ENCODE results near the gene PRDX5. TPM values are rescaled to one million over a fixed set of nuclear protein-coding genes. Genes with fewer than 3 reads are reported as not detected.
A peak's percentile ranks its signal among the peaks of the same experiment; 100 is the strongest.
"Not testable (repeated sequence)": the region's sequence is repeated elsewhere in the genome, so short reads cannot be mapped to it uniquely, and the experiment has no call there.

PRDX5 gene
- total RNA-seq, 1 donor from 2014 or later: 223 TPM

DNA sequence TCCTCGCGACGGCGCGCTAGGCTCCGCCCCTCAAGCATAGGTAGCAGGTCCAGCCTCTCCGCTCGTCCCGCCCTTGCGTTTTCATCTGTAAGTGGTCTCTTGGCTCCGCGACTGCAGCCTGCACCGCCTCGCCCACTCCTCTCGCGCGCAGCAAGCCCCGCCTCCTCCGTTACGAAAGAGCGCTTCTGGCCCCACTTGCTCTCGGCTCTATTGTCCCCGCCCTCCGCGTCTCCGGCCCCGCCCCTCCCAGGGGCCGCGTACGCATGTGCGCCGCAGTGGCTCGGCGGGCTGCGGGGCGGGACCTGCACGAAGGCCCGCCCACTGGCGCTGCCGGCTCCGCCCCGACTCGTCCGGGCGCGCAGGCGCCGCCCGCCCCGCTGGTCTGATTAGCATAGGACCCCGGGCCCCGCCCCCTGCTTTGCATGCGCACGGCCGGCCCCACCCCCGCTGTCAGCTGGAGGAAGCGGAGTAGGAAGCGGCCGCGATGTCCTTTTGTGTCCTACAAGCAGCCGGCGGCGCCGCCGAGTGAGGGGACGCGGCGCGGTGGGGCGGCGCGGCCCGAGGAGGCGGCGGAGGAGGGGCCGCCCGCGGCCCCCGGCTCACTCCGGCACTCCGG is 12.7 kb upstream of the PRDX5 start, which contains the start of gene ESRRA:
TSS of gene ESRRA (plus strand) at position 450 of the 616 bp plus-strand sequence. CDS start 1,656 bp downstream, outside the sequence.
- peak; percentile 95 for DNase-seq (ENCODE audit: low read depth)

DNA sequence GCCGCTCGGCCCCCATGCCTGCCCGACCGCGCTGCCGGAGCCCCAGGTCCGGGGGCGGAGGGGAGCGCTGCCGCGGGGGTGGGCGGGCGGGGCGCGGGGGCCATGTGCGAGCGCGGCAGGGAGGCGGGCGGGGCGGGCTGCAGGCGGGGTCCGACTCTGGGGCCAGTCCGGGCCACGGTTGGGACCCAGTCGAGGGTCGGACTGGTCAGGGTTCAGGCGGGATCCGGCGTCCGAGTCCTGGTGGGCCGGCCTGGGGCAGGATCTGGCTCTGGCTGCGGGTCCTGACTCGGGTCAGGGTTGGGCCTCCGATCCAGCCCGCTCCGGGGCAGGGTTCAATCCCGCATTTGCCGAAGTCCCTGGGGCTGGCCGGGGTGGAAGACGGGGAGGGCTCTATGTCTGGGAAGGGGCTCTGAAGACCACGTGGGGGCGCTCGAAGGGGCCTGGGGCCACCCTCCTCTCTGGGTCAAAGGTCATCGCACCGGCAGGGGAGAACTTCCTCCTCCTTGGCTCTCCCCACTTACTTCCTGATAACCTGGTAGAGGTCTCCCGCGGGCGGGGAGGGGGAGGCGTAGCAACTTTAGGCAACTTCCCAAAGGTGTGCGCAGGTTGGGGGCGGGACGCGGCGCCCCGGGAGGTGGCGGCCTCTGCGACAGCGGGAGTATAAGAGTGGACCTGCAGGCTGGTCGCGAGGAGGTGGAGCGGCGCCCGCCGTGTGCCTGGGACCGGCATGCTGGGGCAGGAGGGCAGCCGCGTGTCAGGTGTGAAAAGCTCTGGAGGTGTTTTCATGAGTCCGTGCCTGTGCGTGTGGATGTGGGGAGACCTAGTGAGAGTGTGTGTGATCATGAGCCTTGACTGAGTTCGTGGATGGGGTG is 12.0 kb upstream of the PRDX5 start:
- DNase-seq (ENCODE audit: low read depth): peak; percentile 64

- no peak for DNase-seq (ENCODE audit: low read depth)
These were observed 11.4 kb upstream of the PRDX5 start for GRCh38 chr11:64306563-64306875.

DNA sequence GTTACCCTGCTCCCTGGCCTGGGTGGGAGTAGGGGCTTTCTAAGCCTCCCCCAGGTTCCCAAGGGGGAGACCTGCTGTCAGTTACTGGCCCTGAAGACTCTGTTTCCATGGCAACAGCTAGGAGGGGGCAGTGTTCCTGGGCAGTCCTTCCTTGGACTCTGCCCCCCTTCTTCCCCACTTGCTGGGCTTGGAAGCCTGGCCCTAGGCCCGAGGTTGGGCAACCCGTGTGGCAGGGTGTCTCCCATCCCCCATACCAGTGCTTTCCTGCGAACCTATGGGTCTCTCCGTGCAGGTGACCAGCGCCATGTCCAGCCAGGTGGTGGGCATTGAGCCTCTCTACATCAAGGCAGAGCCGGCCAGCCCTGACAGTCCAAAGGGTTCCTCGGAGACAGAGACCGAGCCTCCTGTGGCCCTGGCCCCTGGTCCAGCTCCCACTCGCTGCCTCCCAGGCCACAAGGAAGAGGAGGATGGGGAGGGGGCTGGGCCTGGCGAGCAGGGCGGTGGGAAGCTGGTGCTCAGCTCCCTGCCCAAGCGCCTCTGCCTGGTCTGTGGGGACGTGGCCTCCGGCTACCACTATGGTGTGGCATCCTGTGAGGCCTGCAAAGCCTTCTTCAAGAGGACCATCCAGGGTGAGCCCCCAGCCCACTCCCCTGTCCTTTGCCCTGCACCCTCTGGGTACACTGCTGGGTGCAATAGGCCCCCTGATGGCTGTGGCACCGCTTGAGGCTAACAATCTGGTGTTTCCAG is 10.9 kb upstream of the PRDX5 start:
- DNase-seq (ENCODE audit: low read depth): no peak

- not testable (repeated sequence) for DNase-seq (ENCODE audit: low read depth)
These were observed 10.1 kb upstream of the PRDX5 start for GRCh38 chr11:64307795-64308194.

- DNase-seq (ENCODE audit: low read depth): no peak
These were observed 5.0 kb upstream of the PRDX5 start for GRCh38 chr11:64312947-64313346.

DNA sequence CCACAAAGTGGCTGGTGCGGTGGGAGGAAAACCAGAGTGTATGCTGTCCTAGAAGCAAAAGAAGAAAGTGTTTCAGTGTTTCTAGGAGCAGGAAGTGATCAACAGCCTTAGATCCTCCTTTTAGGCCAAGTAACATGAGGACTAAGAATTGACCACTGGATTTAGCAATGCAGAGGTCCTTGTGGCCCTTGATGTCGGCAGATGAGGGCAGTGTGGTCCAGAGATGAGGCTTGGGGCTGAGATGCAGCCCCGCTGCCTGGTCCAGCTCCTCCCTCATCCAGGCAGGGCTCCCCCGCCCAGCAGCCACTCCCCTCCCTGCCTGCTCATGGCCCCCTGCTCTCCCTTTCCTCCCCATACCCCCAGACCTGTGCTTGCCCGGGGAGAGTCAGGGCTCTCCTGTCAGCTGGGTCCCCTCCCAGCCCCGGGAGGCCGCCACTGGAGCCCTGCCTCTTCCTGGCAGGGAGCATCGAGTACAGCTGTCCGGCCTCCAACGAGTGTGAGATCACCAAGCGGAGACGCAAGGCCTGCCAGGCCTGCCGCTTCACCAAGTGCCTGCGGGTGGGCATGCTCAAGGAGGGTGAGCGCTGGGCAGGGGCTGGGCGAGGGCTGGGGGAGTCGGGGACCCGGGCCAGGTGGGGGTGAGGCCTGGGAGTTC is 4.3 kb upstream of the PRDX5 start:
- peak; percentile 77 for DNase-seq (ENCODE audit: low read depth)

- DNase-seq (ENCODE audit: low read depth): peak; percentile 35
These were observed 3.6 kb upstream of the PRDX5 start for GRCh38 chr11:64314146-64314804.

DNA sequence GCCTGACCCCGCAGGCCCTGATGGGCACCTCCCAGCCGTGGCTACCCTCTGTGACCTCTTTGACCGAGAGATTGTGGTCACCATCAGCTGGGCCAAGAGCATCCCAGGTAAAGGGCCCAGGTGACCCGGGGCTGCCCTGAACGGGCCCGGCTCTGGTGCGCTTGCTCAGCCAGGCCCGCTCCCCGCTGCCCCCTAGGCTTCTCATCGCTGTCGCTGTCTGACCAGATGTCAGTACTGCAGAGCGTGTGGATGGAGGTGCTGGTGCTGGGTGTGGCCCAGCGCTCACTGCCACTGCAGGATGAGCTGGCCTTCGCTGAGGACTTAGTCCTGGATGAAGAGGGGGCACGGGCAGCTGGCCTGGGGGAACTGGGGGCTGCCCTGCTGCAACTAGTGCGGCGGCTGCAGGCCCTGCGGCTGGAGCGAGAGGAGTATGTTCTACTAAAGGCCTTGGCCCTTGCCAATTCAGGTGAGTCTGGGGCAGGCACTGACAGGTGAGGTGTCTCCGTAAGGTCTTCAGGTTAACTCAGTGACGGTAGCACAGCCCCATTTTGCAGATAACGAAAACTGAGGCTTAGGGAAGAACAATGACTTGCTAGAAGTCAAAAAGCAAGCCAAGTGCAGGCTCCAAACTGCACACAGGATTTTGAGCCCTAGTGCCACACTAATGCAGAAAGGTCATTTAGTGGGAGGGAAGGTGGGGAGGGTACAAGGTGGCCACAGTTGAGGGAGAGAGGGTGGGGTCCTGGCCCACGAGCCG is 2.9 kb upstream of the PRDX5 start:
- DNase-seq (ENCODE audit: low read depth): no peak

GRCh38 chr11:64315667-64316526 is 2.0 kb upstream of the PRDX5 start:
- not testable (repeated sequence) for DNase-seq (ENCODE audit: low read depth)

DNA sequence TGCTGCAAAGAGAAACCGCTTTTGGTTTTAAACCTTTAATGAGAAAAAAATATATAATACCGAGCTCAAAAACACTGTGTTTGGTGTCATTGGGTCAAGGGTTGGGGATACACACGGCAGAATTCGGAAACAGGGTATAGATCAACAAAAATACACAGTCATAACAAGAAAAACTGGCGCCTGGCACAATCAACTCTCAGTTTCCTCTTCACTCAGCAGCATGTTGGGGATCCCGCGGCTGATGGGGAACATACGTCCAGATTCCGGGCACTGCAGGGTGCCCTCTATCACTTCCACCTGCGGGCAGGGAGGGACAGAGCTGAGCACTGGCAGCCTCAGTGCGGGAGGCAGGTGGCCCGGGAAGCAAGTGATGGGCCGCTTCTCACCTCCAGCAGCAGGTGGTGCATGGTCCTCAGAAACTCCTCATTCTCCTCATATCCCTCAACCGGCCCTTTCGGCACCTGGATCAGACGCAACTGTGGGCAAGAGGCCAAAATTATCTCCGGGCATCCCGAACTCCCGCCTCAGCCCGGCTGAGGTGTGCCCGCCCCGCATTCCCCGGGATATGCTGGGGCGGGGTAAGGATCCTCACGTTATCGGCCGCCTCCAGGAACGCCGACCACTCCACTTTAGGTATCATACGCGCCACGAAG is 1.1 kb upstream of the PRDX5 start:
- DNase-seq (ENCODE audit: low read depth): no peak

DNA sequence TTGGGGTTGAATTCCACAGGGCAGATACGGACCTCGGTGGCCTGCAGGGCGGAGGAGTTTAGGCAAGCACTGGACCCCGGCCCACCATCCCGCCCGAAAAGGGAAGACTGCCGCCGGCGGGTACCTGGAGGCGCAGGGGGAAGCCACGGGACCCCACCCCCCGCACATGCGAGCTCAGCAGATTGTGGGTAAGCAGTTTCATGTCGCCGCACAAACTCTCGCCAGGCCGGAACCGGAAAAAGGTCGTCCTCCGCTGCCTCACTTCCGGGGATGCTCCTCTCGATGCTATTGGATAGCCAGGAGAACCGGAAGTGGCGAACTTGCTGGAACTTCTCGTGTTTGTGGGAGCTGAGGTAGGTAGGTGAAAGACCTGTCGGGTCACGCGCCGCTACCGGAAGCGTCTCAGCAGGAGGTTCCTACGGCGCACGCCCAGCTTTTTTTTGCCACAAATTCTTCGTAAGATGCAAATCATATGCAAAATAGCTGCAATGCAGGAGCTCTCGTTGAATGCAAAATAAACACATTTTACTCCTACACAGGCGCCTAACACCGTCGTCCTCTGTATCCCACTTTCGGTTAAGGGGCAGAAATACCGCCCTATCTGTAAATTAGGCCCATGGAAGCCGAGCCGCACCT is 478 bp upstream of the PRDX5 start, which contains the start of gene TRMT112:
TSS of gene TRMT112 (minus strand) at position 235 of the 636 bp plus-strand sequence. CDS start at position 202, 33 bp downstream.
- DNase-seq (ENCODE audit: low read depth): peak; percentile 99

DNA sequence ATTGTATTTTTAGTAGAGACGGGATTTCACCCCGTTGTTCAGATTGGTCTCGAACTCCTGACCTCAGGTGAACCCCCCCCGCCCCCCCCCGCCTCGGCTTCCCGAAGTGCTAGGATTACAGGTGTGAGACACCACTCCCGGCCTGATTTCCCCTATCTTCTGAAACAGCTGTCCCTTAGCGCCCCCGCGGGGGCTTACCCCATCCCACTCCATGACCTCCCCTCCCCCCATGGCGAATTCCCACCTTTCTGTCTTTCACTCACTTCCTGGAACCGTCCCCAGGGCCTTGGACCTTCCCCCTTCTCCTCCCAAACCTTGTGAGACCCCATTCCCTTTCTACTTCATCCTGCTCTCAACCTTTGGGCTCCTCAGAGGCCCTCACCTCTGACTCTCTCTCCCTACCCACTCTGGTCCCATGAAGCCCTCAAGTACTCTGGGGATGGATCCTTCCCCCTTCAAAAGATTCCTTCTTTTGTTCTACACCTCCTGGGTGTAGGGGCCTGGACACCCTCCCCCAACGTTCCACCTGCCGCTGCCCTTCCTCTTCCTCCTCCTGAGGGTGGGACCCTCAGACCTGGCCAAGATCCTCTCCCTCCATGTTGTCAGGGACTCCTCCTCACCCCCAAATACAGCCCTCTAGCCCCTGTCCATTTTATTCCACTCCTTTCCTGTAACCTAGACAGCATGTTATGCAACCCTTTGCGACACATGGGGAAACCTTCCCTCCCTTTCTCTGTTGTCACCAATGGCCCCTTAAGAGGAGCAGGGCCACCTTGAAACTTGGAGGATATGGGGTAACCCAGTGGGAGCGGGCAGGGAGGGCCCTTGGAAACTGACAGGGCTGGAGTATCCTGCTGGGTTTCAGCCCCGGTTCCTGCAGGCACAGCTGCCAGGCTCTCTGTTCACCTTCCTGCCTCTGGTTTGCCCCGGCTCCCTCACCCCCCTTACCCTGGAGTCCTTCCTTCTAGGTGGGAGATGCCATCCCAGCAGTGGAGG is 1.1 kb downstream of the PRDX5 start:
- no peak for DNase-seq (ENCODE audit: low read depth)

- no peak for DNase-seq (ENCODE audit: low read depth)
These were observed 2.6 kb downstream of the PRDX5 start for GRCh38 chr11:64320556-64320955.

- no peak for DNase-seq (ENCODE audit: low read depth)
These were observed 3.1 kb downstream of the PRDX5 start for GRCh38 chr11:64321026-64321425.

DNA sequence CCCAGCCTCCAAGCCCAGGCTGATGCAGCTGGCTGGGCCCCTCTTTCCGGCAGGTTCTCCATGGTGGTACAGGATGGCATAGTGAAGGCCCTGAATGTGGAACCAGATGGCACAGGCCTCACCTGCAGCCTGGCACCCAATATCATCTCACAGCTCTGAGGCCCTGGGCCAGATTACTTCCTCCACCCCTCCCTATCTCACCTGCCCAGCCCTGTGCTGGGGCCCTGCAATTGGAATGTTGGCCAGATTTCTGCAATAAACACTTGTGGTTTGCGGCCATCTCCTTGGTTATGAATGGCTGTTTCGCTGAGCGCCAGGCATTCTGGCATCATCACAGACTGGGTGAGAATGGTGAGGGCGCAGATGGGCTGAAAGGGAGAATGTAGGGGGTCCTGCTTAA is 3.6 kb downstream of the PRDX5 start:
- DNase-seq (ENCODE audit: low read depth): no peak

GRCh38 chr11:64322925-64323260 is 5.0 kb downstream of the PRDX5 start:
- DNase-seq (ENCODE audit: low read depth): no peak

All from myocyte (in vitro differentiated cells).